OCI-LY3 (cell line): ENCODE measurements around the gene ZAR1L.

ENCODE experiments used
- EZH2phosphoT487 ChIP-seq: fragments of 200-600 bp; shearing (Covaris generic); IDR thresholded peaks from 2 replicates; pipeline ENCODE4 v1.6.1; 2018; ENCODE audit warnings: antibody characterized with exemption, mixed run types, low read depth
- TF ChIP-seq, protein P1 (sequence below): fragments of 200-600, 300-600 bp; sonication (generic); IDR thresholded peaks from 2 replicates; pipeline ENCODE4 v1.5.1; 2014; ENCODE audit warnings: antibody characterized with exemption, low read length, low read depth

DNA sequence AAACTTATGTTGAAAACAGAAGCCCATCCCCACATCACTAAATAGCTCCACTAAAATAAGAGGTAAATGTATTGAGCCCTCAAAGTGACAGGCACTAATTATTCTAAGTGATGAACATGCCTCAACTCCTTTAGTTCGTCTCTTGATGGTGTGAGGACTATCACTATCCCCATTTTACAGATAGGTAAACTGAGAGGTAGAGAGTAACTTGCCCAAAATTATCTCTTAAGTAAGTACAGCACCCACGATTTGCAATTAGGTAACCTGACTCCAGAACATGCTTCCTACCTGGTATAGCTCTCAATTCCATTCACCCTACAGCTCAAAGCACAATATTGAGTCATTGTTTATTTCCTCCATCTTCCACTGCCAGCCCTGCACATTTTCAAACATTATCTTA lies 12.7 kb downstream of the ZAR1L start:
- TF ChIP-seq, protein P1, sequence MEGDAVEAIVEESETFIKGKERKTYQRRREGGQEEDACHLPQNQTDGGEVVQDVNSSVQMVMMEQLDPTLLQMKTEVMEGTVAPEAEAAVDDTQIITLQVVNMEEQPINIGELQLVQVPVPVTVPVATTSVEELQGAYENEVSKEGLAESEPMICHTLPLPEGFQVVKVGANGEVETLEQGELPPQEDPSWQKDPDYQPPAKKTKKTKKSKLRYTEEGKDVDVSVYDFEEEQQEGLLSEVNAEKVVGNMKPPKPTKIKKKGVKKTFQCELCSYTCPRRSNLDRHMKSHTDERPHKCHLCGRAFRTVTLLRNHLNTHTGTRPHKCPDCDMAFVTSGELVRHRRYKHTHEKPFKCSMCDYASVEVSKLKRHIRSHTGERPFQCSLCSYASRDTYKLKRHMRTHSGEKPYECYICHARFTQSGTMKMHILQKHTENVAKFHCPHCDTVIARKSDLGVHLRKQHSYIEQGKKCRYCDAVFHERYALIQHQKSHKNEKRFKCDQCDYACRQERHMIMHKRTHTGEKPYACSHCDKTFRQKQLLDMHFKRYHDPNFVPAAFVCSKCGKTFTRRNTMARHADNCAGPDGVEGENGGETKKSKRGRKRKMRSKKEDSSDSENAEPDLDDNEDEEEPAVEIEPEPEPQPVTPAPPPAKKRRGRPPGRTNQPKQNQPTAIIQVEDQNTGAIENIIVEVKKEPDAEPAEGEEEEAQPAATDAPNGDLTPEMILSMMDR = no peak
- TF ChIP-seq EZH2phosphoT487 = no peak
